Right lung (tissue), 5 donors: ENCODE measurements around the gene TUBB4B. TPM values are rescaled to one million over a fixed set of nuclear protein-coding genes. Genes with fewer than 3 reads are reported as not detected.
"Not testable (repeated sequence)": the region's sequence is repeated elsewhere in the genome, so short reads cannot be mapped to it uniquely, and the experiment has no call there.

Experiments used
- DNase-seq, 2 donors: peaks; one replicate each; pipeline ENCODE4 v3.0.0-alpha.2; 2013
- polyA plus RNA-seq, 5 donors: library from polyadenylated mRNA; unstranded; fragments of 120-200 nt; gene quantifications; one replicate each; pipeline versions ENCODE4 v1.2.1 to v1.2.3, GENCODE V29; 2013; ENCODE audit warnings: inconsistent platforms in 1 of 5, low replicate concordance in 1 of 5; ENCODE audit not compliant: insufficient read length in 5 of 5, insufficient read depth in 1 of 5

The TUBB4B gene
- polyA plus RNA-seq, 5 donors = 211 to 322 (median 258) TPM

- DNase-seq = no peak
Measured at GRCh38 chr9:137250329-137251193, 9.5 kb downstream of the TUBB4B start.

GRCh38 chr9:137251194-137251461 is 10.0 kb downstream of the TUBB4B start, which contains the start of gene STPG3:
Gene STPG3, plus strand, starts transcription at chr9:137251286. Its CDS starts 1 bp downstream, at chr9:137251287.
- no peak for DNase-seq

GRCh38 chr9:137251490-137252268 is 10.6 kb downstream of the TUBB4B start:
- no peak for DNase-seq

- no peak for DNase-seq
Measured at GRCh38 chr9:137252555-137253506, 11.7 kb downstream of the TUBB4B start.

GRCh38 chr9:137253717-137254623 is 12.9 kb downstream of the TUBB4B start:
- DNase-seq = no peak

DNA sequence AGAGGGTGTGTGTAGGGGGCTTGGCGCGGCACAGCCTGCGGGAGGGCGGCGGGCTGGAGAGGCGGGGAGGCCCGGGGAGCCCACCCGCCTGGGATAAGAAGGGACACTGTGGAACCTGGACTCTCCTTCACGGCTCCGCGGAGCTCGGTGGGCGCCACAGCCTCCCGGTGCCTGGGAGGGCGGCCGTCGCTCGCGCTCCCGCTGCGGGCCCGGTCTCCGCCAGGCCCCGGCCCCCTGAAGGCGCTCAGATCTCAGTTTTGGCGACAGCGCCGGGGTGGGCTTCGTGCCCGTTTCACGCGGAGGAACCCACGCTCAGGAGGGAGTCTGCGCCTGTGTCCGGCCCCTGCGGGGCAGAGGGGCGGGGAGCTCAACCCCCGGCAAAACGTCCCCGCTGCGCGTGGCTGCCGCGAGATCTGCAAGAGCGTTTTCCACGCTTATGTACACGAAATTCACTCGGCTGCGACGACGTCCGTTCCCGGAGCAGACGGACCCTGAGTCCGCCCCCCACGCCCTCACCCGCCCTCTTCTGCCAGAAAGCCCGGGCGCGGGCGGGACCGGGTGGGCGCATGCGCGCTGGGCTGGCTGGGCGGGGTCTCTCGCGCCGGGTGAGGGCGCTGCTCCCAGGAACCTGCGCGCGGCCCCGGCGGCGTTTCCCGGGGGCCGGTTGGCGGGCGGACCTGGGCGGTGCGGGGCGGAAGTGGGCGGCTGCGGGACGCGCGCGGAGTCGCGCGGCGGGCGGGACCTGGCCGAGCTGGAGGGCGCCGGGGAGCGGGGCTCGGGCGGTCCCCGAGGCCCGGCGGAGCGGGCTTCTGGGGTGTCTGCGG is 13.7 kb downstream of the TUBB4B start, which contains the start of gene NELFB:
TSS of gene NELFB (plus strand) at position 704 of the 824 bp plus-strand sequence.
- DNase-seq = peak; percentile 92 to 93

- DNase-seq = no peak
Measured at GRCh38 chr9:137255448-137256114, 14.5 kb downstream of the TUBB4B start.

- DNase-seq = no peak
Measured at GRCh38 chr9:137256362-137256761, 15.3 kb downstream of the TUBB4B start.

DNA sequence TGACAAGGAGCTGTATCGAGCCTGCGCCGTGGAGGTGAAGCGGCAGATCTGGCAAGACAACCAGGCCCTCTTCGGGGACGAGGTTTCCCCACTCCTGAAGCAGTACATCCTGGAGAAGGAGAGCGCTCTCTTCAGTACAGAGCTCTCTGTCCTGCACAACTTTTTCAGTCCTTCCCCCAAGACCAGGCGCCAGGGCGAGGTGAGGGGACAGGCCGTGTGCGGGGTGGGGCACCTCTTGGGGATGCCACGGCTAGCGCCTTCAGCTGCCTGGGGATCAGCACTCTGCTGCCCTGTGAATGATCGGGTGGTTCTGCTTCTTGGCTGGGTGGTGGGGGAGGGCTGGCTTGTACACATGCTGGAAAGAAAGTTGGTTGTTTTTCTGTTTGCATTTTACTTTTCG is 15.8 kb downstream of the TUBB4B start:
- no peak for DNase-seq

GRCh38 chr9:137262173-137262908 is 21.3 kb downstream of the TUBB4B start:
- not testable (repeated sequence) for DNase-seq

DNA sequence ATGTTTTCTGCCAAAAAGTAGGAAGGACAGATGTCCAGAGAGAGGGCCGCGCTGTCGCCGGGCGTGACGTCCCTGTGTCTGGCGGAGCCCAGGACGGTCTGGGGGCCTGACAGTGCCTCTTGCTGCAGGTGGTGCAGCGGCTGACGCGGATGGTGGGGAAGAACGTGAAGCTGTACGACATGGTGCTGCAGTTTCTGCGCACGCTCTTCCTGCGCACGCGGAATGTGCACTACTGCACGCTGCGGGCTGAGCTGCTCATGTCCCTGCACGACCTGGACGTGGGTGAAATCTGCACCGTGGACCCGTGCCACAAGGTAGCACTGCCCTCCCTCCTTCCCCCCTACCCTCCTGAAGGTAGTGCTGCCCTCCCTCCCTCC is 21.8 kb downstream of the TUBB4B start:
- no peak for DNase-seq

- no peak for DNase-seq
Measured at GRCh38 chr9:137263506-137263905, 22.4 kb downstream of the TUBB4B start.

GRCh38 chr9:137264067-137264466 is 23.0 kb downstream of the TUBB4B start:
- no peak for DNase-seq

DNA sequence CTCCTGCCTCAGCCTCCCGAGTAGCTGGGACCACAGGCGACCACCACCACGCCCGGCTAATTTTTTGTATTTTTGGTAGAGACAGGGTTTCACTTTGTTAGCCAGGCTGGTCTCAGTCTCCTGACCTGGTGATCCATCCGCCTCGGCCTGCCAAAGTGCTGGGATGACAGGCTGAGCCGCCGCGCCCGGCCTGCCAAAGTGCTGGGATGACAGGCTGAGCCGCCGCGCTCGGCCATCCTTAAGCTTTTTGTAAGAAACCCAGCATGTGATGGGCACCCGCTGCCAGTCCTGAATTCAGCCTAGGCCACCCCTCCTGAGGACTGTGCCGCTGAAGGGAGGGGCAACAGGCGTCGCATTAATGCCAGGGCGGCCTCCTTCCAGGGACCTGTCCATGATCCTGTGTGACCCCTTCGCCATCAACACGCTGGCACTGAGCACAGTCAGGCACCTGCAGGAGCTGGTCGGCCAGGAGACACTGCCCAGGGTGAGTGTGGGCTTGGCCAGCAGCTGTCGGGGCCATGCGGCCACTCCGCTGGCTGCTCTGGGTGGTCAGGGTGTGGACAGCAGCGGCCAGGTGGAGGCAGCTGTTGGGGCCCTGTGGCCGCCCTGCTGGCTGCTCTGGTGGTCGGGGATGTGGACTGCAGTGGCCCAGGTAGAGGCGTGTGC is 24.5 kb downstream of the TUBB4B start:
- DNase-seq = no peak

DNA sequence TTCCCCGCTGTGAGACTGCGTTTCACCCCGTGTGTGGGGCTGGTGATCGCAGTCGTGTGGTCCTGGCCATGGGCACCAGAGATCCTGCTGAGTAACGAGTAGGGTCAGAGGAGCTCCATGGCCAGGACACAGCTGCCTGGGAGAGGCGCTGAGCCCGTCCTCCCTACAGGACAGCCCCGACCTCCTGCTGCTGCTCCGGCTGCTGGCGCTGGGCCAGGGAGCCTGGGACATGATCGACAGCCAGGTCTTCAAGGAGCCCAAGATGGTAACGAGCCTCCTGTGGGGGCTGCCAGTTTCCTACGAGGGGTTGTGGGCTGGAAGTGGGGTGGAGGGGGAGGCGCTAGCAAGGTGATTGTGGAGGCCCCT is 25.1 kb downstream of the TUBB4B start:
- no peak for DNase-seq

DNA sequence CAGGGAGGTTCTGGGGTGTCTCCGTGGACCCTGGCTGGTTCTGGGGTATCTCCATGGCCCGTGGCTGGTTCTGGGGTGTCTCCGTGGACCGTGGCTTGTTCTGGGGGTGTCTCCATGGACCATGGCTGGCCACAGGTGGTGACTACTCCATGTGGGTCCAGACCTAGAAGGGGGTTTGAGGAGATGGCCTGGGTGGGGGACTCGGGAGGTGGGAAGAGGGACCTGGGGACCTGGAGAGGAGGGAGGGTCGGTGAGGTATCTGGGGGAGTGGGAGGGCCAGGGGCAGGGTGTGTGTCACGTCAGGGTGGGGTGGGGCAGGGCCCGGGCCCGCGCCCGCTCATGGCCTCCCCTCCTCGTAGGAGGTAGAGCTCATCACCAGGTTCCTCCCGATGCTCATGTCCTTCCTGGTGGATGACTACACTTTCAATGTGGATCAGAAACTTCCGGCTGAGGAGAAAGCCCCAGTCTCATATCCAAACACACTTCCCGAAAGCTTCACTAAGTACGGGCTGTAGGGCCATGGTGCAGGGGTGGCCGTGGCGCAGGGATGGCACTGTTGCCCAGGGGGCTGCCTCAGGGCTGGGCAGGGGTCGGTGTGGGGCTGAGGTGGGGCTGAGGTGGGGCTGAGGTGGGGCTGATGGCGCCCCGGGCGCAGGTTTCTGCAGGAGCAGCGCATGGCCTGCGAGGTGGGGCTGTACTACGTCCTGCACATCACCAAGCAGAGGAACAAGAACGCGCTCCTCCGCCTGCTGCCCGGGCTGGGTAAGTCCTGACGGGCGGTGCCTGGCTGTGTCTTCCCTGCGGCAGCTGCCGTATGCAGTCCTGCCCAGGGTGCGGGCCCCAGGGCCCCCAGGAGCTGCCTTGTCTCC is 25.7 kb downstream of the TUBB4B start:
- DNase-seq = no peak

- no peak for DNase-seq
Measured at GRCh38 chr9:137267933-137268355, 26.9 kb downstream of the TUBB4B start.
